ENCODE results near the gene HPS6. TPM values are rescaled to one million over a fixed set of nuclear protein-coding genes. Genes with fewer than 3 reads are reported as not detected.
"Not testable (repeated sequence)": the region's sequence is repeated elsewhere in the genome, so short reads cannot be mapped to it uniquely, and the experiment has no call there.

Gene HPS6
- total RNA-seq, 1 donor from 2014 or later, result 17.2 TPM

DNA sequence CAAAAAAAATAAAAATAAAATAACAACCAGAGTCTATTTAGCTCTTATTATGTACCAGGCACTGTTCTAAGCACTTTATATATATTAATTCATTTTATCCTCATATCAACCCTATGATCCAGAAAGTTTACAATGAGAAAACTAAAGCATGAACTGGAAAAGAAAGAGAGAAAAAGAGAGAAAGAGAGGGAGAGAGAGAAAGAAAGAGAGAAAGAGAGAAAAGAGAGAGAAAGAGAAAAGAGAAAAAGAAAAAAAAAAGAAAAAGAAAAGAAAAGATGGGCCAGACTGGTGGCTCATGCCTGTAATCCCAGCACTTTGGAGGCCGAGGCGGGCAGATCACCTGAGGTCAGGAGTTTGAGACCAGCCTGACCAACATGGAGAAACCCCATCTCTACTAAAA lies 19.1 kb upstream of the HPS6 start:
- H3K27me3 Mint-ChIP-seq, result no peaks in the 10 kb centered on the region
- no peaks in the 10 kb centered on the region for H3K36me3 Mint-ChIP-seq (ENCODE audit: insufficient read depth)
- no peaks in the 10 kb centered on the region for H3K9me3 Mint-ChIP-seq (ENCODE audit: low read depth)
- peaks cover 13% of the 10 kb centered on the region for H3K4me1 Mint-ChIP-seq (ENCODE audit: low read depth)
- DNase-seq (ENCODE audit: low spot score, unreplicated experiment), result no peak
- H3K4me3 Mint-ChIP-seq (ENCODE audit: low read depth), result no peak overlapping the region
- H3K27ac Mint-ChIP-seq, result no peak overlapping the region
- TF ChIP-seq, protein P1, sequence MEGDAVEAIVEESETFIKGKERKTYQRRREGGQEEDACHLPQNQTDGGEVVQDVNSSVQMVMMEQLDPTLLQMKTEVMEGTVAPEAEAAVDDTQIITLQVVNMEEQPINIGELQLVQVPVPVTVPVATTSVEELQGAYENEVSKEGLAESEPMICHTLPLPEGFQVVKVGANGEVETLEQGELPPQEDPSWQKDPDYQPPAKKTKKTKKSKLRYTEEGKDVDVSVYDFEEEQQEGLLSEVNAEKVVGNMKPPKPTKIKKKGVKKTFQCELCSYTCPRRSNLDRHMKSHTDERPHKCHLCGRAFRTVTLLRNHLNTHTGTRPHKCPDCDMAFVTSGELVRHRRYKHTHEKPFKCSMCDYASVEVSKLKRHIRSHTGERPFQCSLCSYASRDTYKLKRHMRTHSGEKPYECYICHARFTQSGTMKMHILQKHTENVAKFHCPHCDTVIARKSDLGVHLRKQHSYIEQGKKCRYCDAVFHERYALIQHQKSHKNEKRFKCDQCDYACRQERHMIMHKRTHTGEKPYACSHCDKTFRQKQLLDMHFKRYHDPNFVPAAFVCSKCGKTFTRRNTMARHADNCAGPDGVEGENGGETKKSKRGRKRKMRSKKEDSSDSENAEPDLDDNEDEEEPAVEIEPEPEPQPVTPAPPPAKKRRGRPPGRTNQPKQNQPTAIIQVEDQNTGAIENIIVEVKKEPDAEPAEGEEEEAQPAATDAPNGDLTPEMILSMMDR (IDR thresholded peaks at IDR 0.05; ENCODE audit: unreplicated experiment), result no peak

DNA sequence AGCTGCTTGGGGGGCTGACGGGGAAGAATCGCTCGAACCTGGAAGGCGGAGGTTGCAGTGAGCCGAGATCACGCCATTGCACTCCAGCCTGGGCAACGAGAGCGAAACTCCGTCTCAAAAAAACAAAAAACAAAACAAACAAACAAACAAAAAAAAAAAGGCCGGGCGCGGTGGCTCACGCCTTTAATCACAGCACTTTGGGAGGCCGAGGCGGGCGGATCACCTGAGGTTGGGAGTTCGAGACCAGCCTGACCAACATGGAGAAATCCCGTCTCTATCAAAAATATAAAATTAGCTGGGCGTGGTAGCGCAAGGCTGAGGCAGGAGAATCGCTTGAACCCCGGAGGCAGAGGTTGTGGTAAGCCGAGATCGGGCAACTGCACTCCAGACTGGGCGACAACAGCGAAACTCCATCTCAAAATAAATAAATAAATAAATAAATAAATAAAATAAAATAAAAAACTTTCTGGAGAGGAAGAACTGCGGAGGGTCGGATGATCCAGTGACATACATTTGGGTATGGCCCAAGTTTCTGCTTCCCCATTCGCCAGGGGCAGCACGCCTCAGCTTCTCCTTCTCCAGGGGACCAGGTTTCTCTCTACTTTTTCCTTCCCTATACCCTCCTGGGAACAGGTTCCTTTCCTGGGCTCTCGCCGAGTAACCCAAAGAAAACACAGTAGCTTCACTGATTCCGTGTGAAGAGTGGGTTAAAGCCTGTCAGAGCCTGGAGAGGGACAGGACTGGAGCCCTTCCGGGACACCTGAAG lies 10.1 kb upstream of the HPS6 start:
- H3K4me3 Mint-ChIP-seq (ENCODE audit: low read depth), result peak overlapping the region; percentile 87
- not testable (repeated sequence) for DNase-seq (ENCODE audit: low spot score, unreplicated experiment); H3K27me3 Mint-ChIP-seq; H3K36me3 Mint-ChIP-seq (ENCODE audit: insufficient read depth); H3K4me1 Mint-ChIP-seq (ENCODE audit: low read depth); H3K9me3 Mint-ChIP-seq (ENCODE audit: low read depth)
- peak overlapping the region; percentile 96 for H3K27ac Mint-ChIP-seq

DNA sequence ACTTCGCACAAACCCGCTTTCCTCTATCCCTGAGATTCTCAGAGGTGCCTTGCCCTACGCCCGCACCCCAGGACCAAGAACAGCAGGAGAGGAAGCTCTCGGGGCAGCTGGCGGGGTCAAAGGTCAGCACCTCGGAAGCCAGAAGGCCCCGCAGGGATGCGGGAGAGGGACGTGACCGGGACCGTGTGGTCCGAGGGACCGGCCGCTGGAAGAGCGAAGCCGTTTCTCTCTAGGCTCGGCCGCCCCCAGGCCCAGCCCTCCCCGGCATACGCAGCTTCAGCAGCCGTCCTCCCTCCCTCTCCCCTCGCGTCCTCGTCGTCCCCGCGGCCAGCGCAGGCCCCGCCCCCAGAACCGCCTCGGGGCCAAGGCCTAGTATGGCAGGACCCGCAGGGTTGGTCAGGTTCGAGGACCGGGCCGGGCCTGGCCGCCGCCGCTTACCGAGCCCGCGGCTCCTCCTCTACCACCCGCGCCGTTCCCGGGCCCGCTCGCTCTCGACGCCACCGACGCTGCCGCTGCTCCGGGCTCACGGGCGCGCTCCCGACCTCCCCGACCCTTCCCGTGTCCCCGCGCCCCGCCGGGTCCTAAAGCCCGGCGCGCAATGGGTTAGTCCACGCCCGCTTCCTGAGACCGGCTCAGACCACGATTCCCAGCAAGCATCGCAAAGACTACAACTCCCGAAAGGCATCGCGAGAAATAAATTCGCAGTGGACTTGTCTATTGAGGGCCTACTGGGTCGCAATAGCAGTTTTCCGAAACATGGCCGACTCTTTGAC lies 9.3 kb upstream of the HPS6 start, which contains the start of gene ARMH3:
ARMH3 (minus strand) TSS at position 527 of the 773 bp plus-strand sequence. CDS start 16,059 bp downstream, outside the sequence.
- Mint-ChIP-seq H3K27ac (peak within 1 kb of the TSS; percentile 96), H3K36me3 (ENCODE audit: insufficient read depth) (no peaks in the 10 kb centered on the region), H3K9me3 (ENCODE audit: low read depth) (no peaks in the 10 kb centered on the region), H3K4me3 (ENCODE audit: low read depth) (peak within 1 kb of the TSS; percentile 87), H3K4me1 (ENCODE audit: low read depth) (peaks cover 8% of the 10 kb centered on the region), H3K27me3 (peaks cover 3% of the 10 kb centered on the region)
- DNase-seq (ENCODE audit: low spot score, unreplicated experiment), result peak; percentile 77
- TF ChIP-seq, protein P1 (IDR thresholded peaks at IDR 0.05; ENCODE audit: unreplicated experiment), result no peak

DNA sequence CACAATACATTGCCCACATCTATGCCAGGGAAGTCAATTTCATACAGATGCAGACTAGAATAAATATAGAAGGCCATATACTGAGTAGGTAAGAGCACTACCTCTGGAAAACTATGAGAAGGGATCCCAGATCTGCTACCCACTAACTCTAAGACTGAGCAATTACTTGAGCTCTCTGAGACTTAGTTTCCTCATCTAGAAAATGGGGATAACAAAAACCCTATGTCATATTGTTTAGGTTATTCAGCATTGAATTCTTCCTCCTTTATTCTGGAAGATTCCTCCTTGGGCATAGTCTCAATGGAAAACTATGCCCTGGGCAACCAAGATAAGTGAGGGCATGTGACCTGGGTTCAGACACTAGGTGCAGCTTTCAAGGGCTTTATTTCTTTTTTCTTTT lies 5.2 kb upstream of the HPS6 start:
- TF ChIP-seq, protein P1 (IDR thresholded peaks at IDR 0.05; ENCODE audit: unreplicated experiment), result no peak
- Mint-ChIP-seq H3K27me3 (peaks cover 19% of the 10 kb centered on the region), H3K36me3 (ENCODE audit: insufficient read depth) (no peaks in the 10 kb centered on the region), H3K9me3 (ENCODE audit: low read depth) (no peaks in the 10 kb centered on the region), H3K27ac (no peak overlapping the region), H3K4me3 (ENCODE audit: low read depth) (no peak overlapping the region), H3K4me1 (ENCODE audit: low read depth) (peaks cover 3% of the 10 kb centered on the region)
- DNase-seq (ENCODE audit: low spot score, unreplicated experiment), result no peak

DNA sequence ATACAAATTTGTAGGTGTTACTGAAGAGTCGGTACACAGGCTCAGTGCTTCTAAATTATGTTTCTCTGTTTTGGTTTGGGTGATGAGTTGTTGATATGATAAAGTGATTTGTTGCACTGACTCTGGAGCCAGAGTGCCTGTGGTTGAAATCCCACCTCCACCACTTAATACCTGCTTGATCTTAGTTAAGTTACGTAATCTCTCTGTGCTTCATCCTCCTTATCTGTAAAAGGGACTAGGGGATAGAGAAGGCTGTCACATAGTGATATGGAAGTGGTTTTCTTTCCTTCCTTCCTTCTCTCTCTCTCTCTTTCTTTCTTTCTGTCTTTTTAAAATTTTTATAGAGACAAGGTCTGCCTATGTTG lies 664 bp upstream of the HPS6 start:
- Mint-ChIP-seq H3K9me3 (ENCODE audit: low read depth) (no peaks in the 10 kb centered on the region), H3K36me3 (ENCODE audit: insufficient read depth) (no peaks in the 10 kb centered on the region), H3K27ac (peak overlapping the region; percentile 67)

More for the DNA sequence above, 664 bp upstream of the HPS6 start:
- H3K4me1 Mint-ChIP-seq (ENCODE audit: low read depth), result peaks cover 6% of the 10 kb centered on the region
- peaks cover 19% of the 10 kb centered on the region for H3K27me3 Mint-ChIP-seq
- no peak for DNase-seq (ENCODE audit: low spot score, unreplicated experiment)
- H3K4me3 Mint-ChIP-seq (ENCODE audit: low read depth), result peak overlapping the region; percentile 70
- TF ChIP-seq, protein P1 (IDR thresholded peaks at IDR 0.05; ENCODE audit: unreplicated experiment), result no peak
